Fibroblast of lung (primary cell): Measurements from ENCODE around the gene PXYLP1.

Experiments
- CTCF ChIP-seq, 2 donors: IDR thresholded peaks in 1 of 2; conservative IDR thresholded peaks in 1 of 2; 1 replicate in 1 of 2; 2 replicates in 1 of 2; pipeline ENCODE4 v1.5.1; 2011 to 2012; ENCODE audit warnings: low read length in 2 of 2, control low read depth in 1 of 2, inconsistent platforms in 1 of 2, low read depth in 1 of 2, mild to moderate bottlenecking in 1 of 2
- EZH2 ChIP-seq: IDR thresholded peaks from 2 replicates; pipeline ENCODE4 v1.5.1; 2012; ENCODE audit warnings: low read length, control low read depth, mild to moderate bottlenecking; ENCODE audit errors: missing control alignments

GRCh38 chr3:141266186-141266585, 34.6 kb downstream of the PXYLP1 start:
- TF ChIP-seq CTCF (conservative IDR thresholded peaks at IDR 0.05 in 1 of 2, IDR thresholded peaks at IDR 0.05 in 1 of 2; ENCODE audit: low read depth in 1 of 2, low read length in 2 of 2) (no peak), EZH2 (no peak)
